AG08396 (cell line): Measurements from ENCODE around the gene CERCAM.

Experiments used
- DNase-seq: peaks from one replicate; pipeline ENCODE4 v3.0.0; 2012; ENCODE audit warnings: low spot score, mixed read lengths

CERCAM gene

DNA sequence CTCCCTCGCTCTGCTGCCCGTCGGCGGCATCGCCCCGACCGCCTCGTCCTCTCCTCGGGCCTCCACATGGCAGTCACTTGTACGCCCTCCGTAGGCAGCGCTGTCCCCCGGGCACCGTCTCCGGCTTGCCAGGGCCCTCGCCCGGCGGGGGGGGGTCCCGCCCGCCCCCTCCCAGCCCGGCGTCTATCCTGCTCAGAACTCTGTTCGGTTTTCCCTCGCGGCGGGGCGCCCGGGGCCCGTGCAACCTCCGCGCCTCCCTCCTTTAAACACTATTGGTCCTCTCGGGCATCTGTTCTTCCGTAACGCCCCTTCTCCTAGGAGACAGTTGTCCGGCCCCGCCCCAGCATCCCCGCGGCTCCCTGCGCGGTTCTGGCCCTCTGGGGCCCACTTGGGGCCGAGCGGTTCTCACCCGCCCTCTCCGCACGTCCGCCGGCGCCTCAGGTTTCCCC is 36.0 kb downstream of the CERCAM start:
- DNase-seq: peak; percentile 96

DNA sequence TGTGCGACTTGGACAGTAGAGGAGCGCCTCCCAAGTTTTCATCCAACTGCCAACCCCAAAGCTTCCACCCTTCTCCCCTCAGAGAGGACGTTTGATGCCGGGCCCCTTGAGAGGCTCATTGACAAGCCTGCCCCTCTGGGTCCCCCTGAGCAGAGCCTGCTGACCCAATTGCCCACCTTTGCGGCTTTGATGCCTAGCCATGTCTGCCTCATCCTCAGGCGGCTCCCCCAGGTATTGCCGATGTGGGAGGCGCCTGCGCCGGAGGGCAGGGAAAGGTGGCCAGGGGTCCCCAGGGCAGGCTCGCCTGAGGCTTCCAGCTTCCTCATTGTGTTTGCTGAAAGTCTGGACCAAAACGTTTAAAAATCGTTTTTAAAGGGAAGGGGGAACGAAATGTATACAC is 36.5 kb downstream of the CERCAM start:
- no peak for DNase-seq

DNA sequence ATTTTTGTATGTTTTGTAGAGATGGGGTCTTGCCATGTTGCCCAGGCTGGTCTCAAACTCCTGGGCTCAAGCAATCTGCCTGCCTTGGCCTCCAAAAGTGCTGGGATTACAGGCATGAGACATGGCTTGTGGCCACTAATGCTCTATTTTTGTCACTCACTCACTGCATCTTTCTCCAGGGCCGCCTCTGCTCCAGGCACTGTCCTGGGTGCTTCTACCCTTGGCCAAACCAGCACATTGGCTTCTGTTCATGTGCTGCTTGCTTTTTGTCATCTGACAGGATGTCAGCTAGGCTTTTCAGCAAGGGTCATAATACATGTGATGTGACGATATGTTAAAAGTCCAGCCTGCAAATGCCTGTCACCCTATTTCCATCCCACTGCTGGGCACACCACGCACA is 38.4 kb downstream of the CERCAM start:
- DNase-seq: no peak

DNA sequence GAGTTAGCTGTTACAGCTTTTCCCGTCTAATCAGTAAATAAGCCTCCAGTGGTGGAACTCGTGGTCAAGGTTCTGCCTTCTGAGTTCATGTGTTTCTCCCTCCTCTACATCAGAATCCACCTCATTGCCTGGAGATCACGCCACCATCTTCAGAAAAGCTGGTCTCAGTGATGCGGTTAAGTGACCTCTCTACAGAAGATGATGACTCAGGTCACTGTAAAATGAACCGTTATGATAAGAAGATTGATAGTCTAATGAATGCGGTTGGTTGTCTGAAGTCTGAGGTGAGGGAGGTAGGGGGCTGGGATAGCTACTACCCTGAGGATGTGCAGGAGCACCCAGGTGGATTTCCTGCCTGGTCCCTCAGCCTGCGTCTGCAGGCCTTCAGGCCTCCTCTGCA is 48.4 kb downstream of the CERCAM start:
- DNase-seq: no peak

DNA sequence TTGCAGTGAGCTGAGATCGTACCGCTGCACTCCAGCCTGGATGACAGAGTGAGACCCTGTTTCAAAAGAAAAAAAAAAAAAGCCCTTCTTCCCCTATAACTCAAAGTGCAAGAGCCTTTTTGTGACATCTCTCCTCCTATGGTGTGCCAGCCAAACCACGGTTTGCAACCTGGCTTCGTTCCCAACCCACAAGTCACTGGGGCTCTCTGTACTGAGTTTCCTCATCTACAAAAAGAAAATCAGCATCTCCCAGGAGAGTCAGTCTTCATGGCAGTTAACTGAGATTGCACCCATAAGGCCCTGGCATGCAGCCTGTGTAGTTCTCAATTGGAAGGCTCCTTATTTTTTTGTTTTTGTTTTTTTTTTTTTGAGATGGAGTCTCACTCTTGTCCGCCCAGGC is 49.9 kb downstream of the CERCAM start:
- peak; percentile 53 for DNase-seq

DNA sequence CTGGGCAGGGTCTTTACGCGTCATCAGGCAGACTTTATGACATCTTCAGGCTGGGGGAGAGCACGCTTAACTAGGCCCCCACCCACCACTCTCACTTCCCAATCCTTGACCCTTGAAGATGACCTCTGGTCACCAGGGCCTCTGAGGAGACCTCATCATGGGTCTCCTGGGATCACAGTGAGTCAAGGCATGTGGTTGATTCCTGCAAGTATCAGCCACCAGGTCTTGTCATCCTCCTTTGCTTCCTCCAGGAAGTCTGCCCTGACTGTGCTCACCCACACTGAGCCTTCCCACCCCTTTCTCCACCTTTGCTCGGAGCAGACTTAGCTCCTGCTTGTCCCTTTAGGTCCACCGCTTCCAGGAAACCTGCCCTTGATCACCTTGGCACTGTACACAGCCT is 52.4 kb downstream of the CERCAM start:
- DNase-seq: no peak

DNA sequence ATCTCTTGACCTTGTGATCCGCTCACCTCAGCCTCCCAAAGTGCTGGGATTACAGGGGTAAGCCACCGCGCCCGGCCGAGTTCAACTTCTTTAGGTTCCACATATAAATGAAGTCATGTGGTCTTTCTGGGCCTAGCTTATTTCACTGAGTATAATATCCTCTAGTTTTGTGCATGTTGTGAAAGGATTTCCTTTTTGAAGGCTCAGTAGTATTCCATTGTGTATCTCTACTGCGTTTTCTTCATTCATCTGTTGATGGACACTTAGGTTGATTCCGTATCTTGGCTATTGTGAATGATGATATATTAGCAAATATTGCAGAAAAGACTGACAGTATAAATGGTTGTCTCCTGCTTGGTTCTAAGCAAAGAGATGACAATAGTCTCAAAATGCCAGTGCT is 55.2 kb downstream of the CERCAM start:
- no peak for DNase-seq

DNA sequence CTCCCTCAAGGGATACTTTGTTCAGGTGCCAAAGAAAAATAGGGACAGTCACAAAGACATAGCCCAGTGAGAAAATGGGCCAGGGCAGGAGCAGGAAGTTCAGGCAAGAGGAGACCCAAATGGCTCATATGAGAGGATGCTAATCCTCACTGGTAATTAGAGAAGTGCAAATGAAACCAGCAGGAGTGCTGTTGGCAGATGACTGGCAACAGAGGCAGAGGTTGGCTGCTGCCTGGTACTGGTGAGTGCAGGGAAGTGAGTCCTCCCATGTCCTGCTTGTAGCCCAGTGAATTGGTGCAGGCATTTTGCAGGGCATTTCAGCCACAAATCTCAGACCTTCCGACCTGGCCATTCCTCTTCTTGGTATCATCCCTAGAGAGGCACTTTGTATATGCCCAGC is 58.6 kb downstream of the CERCAM start:
- no peak for DNase-seq

DNA sequence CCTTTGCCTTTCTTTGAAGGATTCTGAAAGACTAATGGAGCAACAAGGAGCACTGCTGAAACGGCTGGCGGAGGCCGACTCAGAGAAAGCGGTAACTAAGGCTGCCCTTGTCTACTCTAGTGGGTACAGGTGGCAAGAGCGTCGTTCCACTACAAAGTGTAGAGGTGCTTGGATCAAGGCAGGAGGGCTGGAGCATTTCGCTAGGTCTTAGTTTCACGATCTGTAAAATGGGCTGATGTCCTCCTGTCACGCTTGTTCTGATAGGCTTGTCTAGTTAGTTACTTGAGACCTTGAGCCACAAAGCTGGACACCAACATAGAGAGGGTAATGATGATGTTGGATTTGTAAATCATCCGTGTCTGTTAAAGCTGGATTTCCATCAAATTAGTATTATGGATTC is 60.9 kb downstream of the CERCAM start:
- no peak for DNase-seq

DNA sequence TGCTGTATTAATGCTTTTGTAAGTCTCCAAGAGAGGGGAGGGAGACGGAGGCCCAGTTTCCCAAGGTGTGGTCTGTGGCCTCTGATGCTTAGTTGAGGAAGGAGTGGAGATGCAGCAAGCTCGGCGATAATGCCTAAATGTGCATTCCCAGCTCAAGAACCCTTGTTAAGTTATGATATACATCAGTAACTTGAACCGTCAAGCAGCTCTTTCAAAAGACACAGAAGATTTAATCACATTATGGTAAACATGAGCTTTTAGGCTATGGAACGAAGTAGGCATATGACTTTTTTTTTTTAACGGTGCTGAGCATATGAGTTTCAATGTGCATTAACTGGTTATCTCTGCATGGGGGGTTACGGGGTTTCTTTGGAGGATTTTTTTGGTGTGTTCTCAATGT is 61.5 kb downstream of the CERCAM start:
- DNase-seq: no peak

DNA sequence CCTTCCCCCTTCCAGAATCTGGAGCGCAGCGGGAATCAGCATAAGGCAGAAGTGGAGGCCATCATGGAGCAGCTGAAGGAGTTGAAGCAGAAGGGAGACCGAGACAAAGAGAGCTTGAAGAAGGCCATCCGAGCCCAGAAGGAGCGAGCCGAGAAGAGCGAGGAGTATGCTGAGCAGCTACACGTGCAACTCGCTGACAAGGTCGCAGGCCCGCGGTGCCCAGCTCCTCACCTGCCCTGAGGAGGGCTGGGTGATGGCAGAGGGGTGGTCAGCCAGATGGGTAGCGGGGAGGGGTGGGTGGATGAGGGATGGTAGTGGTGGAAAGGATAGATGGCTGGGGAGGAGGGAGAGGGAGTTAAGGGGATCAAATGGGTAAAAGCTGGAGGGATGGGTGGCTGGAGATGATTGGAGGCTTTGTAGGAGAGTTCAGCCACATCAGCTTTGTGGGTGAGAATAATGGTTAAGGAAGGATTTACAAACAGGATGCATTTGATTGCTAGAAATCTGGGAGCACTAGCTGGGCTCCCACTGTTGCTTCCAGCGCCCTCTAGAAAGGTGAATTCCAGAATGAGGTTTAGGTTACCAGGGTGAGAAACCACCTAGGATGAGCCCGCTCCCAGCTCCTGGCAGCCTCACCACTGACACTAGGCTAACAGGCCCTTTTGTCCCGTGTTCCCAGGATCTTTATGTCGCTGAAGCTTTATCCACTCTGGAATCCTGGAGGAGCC is 64.2 kb downstream of the CERCAM start:
- DNase-seq: no peak

DNA sequence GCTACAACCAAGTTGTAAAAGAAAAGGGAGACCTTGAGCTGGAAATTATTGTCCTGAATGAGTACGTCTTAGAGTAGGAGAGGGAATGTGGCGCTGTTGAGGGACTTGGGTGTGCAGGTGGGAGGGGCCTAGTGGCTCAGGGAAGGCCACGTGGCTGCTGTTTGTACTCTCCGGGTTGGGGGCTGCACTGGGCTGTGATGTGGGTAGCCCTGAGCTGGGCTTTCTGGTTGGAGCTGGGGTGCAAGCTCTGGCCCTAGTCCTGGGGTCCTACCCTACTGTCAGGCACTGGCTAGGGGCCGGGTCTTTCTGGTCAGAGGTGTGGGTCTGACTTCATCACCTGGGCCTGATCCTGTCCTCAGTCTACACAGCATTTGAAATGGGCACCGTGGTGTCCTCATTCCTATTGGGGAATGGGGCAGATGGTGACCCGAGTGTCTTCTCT is 64.8 kb downstream of the CERCAM start:
- no peak for DNase-seq

DNA sequence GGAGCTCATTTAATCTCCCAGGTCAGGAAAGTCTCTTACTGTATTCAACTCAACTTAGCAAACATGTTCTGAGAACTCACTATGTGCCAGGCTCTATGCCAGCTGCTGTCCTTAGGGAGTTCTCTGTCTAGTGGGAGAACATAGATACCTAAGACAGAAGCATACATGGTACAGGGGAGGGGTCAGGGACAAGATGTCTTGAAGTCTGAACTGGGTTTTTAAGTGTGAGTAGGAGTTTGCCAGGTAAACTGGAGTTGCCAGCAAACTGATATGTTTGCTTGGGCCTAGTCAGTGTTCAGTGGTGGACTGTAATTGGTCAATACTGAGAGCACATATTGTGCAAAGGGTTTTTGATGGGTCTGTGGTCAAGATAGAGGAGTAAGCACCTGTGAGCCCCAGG is 65.5 kb downstream of the CERCAM start:
- no peak for DNase-seq
